KMS-11 (cell line): ENCODE measurements around the gene PSMB2.

ENCODE experiments used
- H2AFZ ChIP-seq: fragments of 200-600 bp; sonication (generic); 2 replicates; pipeline ENCODE4 v1.6.1; 2016; ENCODE audit warnings: antibody characterized with exemption, mixed run types, low read depth
- H3K27ac ChIP-seq: fragments of 200-600 bp; sonication (generic); 2 replicates; pipeline ENCODE4 v1.6.1; 2016; ENCODE audit warnings: mild to moderate bottlenecking, mixed run types
- H3K27me3 ChIP-seq: fragments of 200-600 bp; sonication (generic); 2 replicates; pipeline ENCODE4 v1.6.1; 2017; ENCODE audit warnings: mild to moderate bottlenecking, low read depth, mixed run types, moderate library complexity; ENCODE audit not compliant: insufficient read depth
- H3K36me3 ChIP-seq: fragments of 200-600 bp; sonication (generic); 2 replicates; pipeline ENCODE4 v1.6.1; 2017; ENCODE audit warnings: mild to moderate bottlenecking, mixed run types; ENCODE audit not compliant: insufficient read depth
- H3K4me1 ChIP-seq: fragments of 200-600 bp; sonication (generic); 2 replicates; pipeline ENCODE4 v1.6.1; 2016; ENCODE audit warnings: mild to moderate bottlenecking, low read depth, mixed run types; ENCODE audit not compliant: poor library complexity, severe bottlenecking
- H3K4me2 ChIP-seq: fragments of 200-600 bp; sonication (generic); 2 replicates; pipeline ENCODE4 v1.7.0; 2016; ENCODE audit warnings: mild to moderate bottlenecking, mixed run types
- H3K4me3 ChIP-seq: fragments of 200-600 bp; sonication (generic); IDR thresholded peaks from 2 replicates; pipeline ENCODE4 v1.6.1; 2017; ENCODE audit warnings: low read depth, low read length, mixed read lengths; ENCODE audit not compliant: insufficient read depth
- H3K79me2 ChIP-seq: fragments of 200-600 bp; sonication (generic); 2 replicates; pipeline ENCODE4 v1.6.1; 2016; ENCODE audit warnings: low read depth, mixed run types; ENCODE audit not compliant: insufficient read depth
- H3K9ac ChIP-seq: fragments of 200-600 bp; sonication (generic); 2 replicates; pipeline ENCODE4 v1.6.1; 2016; ENCODE audit warnings: mild to moderate bottlenecking, mixed run types
- H4K20me1 ChIP-seq: fragments of 200-600 bp; sonication (generic); 2 replicates; pipeline ENCODE4 v1.6.1; 2016; ENCODE audit warnings: mild to moderate bottlenecking, mixed run types; ENCODE audit not compliant: insufficient read depth
- CTCF ChIP-seq: fragments of 200-600 bp; sonication (generic); conservative IDR thresholded peaks from 2 replicates; pipeline ENCODE4 v1.6.1; 2017; ENCODE audit warnings: low read depth, mild to moderate bottlenecking, antibody characterized with exemption, low read length, moderate library complexity, mixed read lengths

The PSMB2 gene

GRCh38 chr1:35553851-35554250 is 87.5 kb downstream of the PSMB2 start:
- H3K4me2 ChIP-seq, result no peak overlapping the region
- peaks cover 12% of the 10 kb centered on the region for H3K4me1 ChIP-seq

More at GRCh38 chr1:35553851-35554250, 87.5 kb downstream of the PSMB2 start:
- no peaks in the 10 kb centered on the region for H3K27me3 ChIP-seq
- H3K79me2 ChIP-seq, result peaks cover 26% of the 10 kb centered on the region; the same call in 1 of the 2 replicates
- no peak for TF ChIP-seq CTCF
- no peak overlapping the region for H3K4me3 ChIP-seq
- no peak overlapping the region for H2AFZ ChIP-seq
- no peaks in the 10 kb centered on the region for H3K36me3 ChIP-seq
- H3K27ac ChIP-seq, result no peak overlapping the region
- H4K20me1 ChIP-seq, result no peaks in the 10 kb centered on the region
- no peak overlapping the region for H3K9ac ChIP-seq
